CD4-positive, alpha-beta T cell treated with Interleukin-17A for 4 hours (primary cell): ENCODE results near the gene TRIP13.
A peak's percentile ranks its signal among the peaks of the same experiment; 100 is the strongest.
"Not testable (repeated sequence)": the region's sequence is repeated elsewhere in the genome, so short reads cannot be mapped to it uniquely, and the experiment has no call there.

Source experiments
- DNase-seq: peaks from one replicate; pipeline ENCODE4 v3.0.0-alpha.2; 2020; ENCODE audit warnings: mixed read lengths

Gene TRIP13, protein sequence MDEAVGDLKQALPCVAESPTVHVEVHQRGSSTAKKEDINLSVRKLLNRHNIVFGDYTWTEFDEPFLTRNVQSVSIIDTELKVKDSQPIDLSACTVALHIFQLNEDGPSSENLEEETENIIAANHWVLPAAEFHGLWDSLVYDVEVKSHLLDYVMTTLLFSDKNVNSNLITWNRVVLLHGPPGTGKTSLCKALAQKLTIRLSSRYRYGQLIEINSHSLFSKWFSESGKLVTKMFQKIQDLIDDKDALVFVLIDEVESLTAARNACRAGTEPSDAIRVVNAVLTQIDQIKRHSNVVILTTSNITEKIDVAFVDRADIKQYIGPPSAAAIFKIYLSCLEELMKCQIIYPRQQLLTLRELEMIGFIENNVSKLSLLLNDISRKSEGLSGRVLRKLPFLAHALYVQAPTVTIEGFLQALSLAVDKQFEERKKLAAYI

GRCh38 chr5:892394-893136 lies at the start of gene TRIP13, which contains the start of gene BRD9:
TSS of gene TRIP13 (plus strand) at chr5:892884. CDS start at chr5:892999, 115 bp downstream.
TSS of gene BRD9 (minus strand) at chr5:892801. CDS start at chr5:892657, 144 bp downstream.
- peak; percentile 86 for DNase-seq

- not testable (repeated sequence) for DNase-seq
Observed at GRCh38 chr5:843371-843770, 49.3 kb upstream of the TRIP13 start.

- not testable (repeated sequence) for DNase-seq
Observed at GRCh38 chr5:843926-844325, 48.8 kb upstream of the TRIP13 start.

GRCh38 chr5:844426-844825 lies 48.3 kb upstream of the TRIP13 start:
- not testable (repeated sequence) for DNase-seq

DNA sequence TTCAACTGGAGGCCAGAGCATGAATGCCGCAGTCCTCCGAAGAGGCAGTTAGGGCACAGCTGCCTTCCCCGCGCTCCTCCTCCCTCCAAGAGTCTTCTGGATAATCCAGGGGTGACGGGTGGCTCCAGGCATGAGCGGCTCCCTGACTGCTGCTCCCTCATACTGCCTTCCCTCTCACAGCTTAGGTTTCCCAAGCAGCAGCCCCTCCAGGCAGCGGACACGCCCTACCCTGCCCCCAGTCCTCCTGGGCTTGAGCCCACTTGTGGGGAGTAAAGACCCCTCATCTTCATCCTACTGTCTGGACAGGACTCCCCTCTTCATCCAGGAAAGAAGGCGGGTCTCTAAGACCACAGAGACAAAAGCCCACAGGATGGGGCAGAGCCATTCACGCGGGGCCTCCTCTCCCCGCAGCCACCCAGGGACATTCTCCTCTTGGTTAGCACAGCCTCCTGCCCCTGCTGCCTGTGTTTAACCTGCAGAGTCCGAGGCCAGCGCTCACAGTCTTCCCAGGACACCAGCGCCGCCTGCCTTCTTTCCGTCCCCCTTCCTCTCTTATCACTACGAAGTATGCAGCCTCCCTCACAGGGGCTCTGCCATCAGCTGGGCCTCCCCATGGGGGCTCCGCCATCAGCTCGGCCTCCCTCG lies 47.5 kb upstream of the TRIP13 start:
- not testable (repeated sequence) for DNase-seq

GRCh38 chr5:845676-846601 lies 46.7 kb upstream of the TRIP13 start:
- DNase-seq = not testable (repeated sequence)

GRCh38 chr5:846602-847091 lies 46.0 kb upstream of the TRIP13 start:
- not testable (repeated sequence) for DNase-seq

- DNase-seq = not testable (repeated sequence)
Observed at GRCh38 chr5:847212-847611, 45.5 kb upstream of the TRIP13 start.

DNA sequence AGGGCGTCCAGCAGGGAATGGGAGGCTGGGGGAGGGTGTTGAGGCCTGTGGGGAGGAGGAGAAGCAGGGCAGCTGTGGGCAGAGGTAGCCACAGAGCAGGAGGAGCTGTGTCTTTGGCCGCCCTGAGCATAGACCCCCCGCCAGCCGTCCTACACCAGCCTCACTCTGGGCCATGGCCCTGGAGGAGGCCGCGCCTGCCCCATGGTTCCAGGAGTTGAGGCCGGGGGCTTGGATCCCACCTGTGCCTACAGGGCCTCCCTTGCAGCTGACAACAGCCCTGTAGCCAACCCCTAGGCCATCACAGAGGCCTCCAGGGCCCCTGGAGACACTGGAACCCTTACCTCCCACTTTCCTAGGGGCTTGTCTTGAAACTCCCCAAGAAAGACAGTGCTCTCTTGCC lies 44.9 kb upstream of the TRIP13 start:
- not testable (repeated sequence) for DNase-seq

DNA sequence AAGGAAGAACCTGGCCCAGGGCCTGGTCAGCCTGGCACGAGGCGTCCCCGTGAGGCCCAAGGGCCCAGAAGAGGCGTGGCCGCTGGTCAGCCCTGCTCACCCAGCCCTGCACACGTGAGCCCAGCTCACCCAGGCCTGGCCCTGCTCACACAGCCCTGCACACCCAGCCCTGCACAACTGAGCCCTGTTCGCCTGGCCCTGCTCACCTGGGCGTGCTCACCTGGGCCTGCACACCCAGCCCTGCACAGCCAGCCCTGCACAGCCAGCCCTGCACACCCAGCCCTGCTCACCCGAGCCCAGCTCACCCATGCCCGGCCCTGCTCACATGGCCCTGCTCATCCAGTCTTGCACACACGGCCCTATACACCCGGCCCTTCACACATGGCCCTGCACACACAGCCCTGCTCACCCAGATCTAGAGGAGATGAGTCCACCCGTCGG lies 44.0 kb upstream of the TRIP13 start:
- DNase-seq = no peak

GRCh38 chr5:849651-850301 lies 42.9 kb upstream of the TRIP13 start:
- no peak for DNase-seq

DNA sequence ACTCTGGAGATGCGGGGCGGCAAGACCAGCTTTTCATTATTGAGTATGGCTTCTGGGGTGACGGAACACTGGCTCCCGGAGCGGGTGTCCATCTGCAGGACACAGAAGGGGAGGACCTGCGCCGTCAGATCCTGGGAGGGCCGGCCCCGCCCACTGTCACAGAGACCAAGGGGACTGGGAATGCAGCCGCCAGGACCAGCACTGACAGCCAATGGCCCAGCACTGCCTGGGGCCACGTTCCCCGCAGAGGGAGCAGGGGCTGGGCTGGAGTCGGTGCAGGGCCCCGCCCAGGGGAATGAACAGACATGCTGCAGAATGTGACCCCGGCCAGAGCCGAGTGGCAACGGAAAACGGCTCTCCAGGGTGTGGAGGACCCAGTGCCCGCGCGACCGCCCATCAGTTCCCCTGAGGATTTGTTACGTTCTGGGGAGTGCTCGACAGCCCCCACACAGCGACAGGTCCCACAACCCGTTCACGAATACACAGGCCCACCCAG lies 42.1 kb upstream of the TRIP13 start, which contains the start of gene ZDHHC11:
Gene ZDHHC11, minus strand, starts transcription at position 476 of the 496 bp plus-strand sequence. Its CDS starts 384 bp downstream, at position 92.
- DNase-seq = no peak

- DNase-seq = no peak
Observed at GRCh38 chr5:851076-851475, 41.6 kb upstream of the TRIP13 start.

DNA sequence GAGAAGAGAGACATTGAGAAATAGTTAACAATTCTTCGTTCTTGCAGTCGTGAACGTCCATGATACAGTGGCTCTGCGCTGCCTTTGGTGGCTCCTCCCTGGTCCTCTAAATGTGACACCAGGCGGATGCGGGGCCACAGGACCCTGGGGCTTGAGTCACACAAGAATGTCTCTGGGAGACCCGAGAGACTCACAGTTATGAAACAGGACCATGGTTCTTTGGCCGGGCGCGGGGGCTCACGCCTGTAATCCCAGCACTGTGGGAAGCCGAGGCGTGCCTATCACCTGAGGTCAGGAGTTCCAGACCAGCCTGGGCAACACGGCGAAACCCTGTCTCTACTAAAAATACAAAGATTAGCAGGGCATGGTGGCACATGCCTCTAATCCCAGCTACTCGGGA lies 41.1 kb upstream of the TRIP13 start:
- DNase-seq = no peak

DNA sequence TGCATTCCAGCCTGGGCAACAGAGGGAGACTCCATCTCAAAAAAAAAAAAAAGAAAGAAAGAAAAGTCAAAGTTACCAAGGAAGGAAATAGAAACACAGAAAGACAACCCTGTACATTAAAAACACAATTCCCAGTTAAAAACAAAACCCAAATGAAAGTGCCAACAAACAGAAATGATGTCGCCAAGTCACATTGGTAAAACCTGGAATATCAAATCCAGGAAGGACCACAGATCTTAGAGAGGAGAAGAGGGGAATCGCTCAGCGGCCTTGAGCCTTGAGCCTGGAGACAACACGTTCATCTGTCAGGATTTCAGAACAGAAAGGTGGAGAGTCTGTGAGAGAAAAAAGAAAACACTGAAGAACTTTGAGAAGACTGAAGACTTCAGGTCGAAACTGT lies 40.7 kb upstream of the TRIP13 start:
- no peak for DNase-seq

- DNase-seq = no peak
Observed at GRCh38 chr5:852431-853401, 40.0 kb upstream of the TRIP13 start.

GRCh38 chr5:853416-854090 lies 39.1 kb upstream of the TRIP13 start:
- DNase-seq = not testable (repeated sequence)

DNA sequence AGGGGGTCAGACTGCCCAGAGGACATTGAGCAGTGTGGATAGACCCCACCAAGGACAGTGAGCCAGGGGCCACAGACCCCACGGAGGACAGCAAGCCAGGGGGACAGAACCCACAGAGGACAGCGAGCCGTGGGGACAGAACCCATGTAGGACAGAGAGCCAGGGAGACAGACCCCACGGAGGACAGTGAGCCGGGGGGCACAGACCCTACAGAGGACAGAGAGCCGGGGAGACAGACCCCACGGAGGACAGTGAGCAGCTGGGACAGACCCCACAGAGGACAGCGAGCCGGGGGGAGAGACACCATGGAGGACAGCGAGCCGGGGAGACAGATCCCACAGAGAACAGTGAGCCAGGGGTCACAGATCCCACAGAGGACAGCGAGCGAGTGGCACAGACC lies 38.5 kb upstream of the TRIP13 start:
- DNase-seq = no peak
